ENCODE results near the gene LY6G6D.

LY6G6D gene

DNA sequence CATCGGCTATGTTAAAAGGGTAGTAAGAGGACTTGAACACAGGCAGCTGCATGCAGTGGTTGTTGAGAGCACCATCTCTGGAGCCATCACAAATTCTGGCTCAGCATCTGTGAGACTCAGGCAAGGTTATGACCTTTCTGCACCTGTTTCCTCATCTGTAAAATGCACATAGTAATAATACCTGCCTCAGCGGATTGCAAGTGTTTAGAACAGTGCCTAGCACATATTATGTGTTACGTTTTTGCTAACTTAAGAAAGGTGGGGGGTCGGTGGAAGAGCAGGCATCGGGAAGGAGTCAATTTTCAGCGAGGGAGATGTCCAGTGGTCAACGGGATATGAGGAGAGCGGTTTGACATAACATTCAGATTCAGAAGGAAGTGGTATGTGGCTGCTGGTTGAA is 37.2 kb upstream of the LY6G6D start:
- TF ChIP-seq, protein P1, sequence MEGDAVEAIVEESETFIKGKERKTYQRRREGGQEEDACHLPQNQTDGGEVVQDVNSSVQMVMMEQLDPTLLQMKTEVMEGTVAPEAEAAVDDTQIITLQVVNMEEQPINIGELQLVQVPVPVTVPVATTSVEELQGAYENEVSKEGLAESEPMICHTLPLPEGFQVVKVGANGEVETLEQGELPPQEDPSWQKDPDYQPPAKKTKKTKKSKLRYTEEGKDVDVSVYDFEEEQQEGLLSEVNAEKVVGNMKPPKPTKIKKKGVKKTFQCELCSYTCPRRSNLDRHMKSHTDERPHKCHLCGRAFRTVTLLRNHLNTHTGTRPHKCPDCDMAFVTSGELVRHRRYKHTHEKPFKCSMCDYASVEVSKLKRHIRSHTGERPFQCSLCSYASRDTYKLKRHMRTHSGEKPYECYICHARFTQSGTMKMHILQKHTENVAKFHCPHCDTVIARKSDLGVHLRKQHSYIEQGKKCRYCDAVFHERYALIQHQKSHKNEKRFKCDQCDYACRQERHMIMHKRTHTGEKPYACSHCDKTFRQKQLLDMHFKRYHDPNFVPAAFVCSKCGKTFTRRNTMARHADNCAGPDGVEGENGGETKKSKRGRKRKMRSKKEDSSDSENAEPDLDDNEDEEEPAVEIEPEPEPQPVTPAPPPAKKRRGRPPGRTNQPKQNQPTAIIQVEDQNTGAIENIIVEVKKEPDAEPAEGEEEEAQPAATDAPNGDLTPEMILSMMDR (IDR thresholded peaks at IDR 0.05; ENCODE audit: low read depth, low read length, missing control alignments): no peak
- H3K4me3 ChIP-seq (ENCODE audit: low read depth, low read length): no peak overlapping the region

DNA sequence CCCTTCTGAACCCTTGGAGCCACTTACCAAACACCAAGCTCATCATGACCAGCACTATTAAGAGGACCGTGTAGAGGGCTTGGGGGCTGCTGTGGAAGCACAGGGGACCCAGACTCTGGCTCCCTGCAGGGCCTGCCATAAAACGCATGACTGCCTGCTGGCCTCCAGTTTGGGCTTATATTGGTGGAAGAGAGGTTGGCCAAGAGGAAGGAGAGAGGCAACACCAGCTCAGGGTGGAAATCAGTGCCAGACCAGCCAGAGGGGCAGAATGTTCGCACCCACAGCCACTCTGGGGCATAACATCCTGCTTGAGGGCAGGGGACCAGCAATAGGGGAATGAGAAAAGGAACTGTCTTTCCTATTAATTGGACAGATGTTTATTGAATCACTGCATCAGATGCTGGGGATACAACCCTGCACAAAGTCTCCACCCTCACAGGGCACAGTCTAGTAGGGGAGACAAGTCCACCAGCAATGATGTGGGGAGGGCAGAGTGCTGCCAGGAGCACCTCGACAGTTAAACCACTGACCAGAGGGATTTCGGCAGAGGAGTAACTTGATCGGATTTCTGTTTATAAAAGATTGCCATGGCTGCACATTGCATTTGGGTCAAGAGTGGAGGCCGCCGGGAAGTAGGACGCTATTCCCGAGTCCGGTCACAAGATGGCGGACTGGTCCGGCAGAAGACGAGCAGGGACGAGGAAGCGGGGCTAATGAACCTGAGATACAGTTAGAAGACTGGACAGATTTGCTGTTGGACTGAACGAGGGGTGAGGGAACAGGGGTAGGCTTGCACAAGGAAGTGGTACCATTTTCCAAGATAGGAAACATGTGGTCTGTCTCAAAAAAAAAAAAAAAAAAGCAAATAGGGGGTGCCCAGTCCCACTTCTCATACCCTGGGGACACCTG is 34.7 kb upstream of the LY6G6D start, which contains the start of gene LY6G5C:
Gene LY6G5C (minus strand): TSS at position 842 of the 909 bp plus-strand sequence. CDS start 694 bp downstream, at position 148.
- peak; percentile 61 for DNase-seq (ENCODE audit: low read depth)
- TF ChIP-seq, protein P1 (IDR thresholded peaks at IDR 0.05; ENCODE audit: low read depth, low read length, missing control alignments): peak; percentile 77
- H3K4me3 ChIP-seq (ENCODE audit: low read depth, low read length): peak within 1 kb of the TSS; percentile 44

More for the DNA sequence above, 37.2 kb upstream of the LY6G6D start:
- no peak for DNase-seq (ENCODE audit: low read depth)

DNA sequence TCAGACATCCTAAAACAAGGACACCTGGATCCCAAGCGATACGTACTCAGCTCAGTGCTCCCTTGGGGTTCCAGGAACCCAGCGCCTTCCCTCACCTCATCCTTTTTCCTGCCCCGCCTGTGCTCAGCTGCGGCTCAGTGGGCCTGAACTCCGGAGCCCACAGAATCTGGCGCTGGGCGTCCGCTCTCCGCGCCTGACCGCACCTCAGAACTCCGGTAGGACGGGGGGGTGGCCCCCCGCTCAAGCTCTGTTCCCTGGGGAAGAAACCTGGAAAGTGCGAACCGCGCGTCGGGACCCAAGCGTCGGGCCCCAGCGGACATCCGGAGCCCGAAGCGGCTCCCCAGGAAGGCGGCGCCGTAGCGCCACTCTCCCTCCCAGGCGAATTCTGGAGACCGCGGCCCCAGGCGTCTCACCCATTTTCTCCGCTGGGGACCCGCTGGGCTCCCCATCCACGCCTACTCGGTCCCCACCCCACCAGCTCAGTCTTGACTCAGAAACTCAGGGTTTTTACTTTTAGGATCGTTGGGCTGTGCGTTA is 33.9 kb upstream of the LY6G6D start:
- no peak for DNase-seq (ENCODE audit: low read depth)
- TF ChIP-seq, protein P1 (IDR thresholded peaks at IDR 0.05; ENCODE audit: low read depth, low read length, missing control alignments): peak; percentile 15
- H3K4me3 ChIP-seq (ENCODE audit: low read depth, low read length): peak overlapping the region; percentile 44

DNA sequence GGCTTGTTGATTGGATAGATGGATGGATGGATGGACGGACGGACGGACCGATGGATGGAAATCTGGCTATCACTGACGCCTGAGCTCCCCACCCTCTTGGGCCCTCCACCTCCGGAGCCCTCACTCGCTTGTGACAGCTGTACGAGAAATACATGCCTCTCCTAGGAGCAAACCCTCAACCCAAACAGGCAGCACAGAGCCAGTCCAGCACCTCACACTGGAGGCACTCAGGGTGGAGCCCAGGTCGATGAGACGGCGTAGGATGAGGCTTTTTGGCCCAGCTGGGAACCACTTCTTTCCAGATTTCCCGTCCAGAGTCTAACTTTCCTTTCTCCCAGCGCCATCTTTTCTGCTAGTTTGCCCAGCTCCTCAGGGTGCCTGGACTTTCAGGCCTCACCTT is 31.6 kb upstream of the LY6G6D start:
- TF ChIP-seq, protein P1 (IDR thresholded peaks at IDR 0.05; ENCODE audit: low read depth, low read length, missing control alignments): no peak
- DNase-seq (ENCODE audit: low read depth): no peak
- no peak overlapping the region for H3K4me3 ChIP-seq (ENCODE audit: low read depth, low read length)

DNA sequence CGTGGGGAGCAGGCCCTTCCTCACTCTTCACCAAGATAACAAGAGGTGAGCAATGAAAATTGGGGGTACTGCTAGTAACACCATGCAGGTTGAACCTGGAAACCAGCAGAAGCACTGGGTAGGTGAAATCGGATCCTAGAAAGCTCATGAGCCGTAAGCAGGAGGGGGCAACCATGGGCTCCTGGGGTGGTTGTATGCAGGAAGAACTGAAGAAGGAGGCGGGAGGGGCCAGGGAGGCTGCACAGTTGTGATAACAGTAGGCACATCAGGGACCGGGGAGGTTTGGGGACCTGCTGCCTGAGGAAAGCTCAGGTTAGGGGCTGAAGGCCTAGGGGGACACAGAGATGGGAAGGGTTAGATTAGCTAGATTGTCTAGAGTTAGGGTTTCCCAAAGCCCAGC is 28.7 kb upstream of the LY6G6D start:
- DNase-seq (ENCODE audit: low read depth): no peak
- TF ChIP-seq, protein P1 (IDR thresholded peaks at IDR 0.05; ENCODE audit: low read depth, low read length, missing control alignments): no peak
- no peak overlapping the region for H3K4me3 ChIP-seq (ENCODE audit: low read depth, low read length)

DNA sequence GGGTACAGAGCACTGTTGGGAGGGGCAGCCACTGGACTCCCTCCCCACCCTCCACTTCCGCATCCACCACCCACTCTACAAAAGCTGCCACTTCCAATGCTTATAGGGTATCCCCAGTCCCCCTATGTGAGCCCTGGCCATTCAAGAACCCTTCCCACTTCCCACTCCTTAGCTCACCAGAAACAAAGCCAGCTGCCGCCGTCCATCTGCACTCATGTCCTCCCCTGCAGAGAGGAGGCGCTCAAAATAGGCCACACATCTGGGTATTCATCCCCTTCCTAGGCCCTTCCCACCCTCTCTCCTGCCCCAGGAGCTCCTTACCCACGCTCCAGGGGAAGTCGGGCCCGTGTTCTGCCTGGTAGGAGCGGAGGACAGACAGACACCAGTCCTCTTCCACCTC is 27.8 kb upstream of the LY6G6D start:
- TF ChIP-seq, protein P1 (IDR thresholded peaks at IDR 0.05; ENCODE audit: low read depth, low read length, missing control alignments): no peak
- no peak overlapping the region for H3K4me3 ChIP-seq (ENCODE audit: low read depth, low read length)
- no peak for DNase-seq (ENCODE audit: low read depth)

Measured in GM12864 (cell line).